ENCODE measurements around the gene NR1H4. TPM values are rescaled to one million over a fixed set of nuclear protein-coding genes. Genes with fewer than 3 reads are reported as not detected.

NR1H4 gene
- total RNA-seq, 2 donors from 2014 or later: not detected

GRCh38 chr12:100453951-100454350 lies 19.7 kb upstream of the NR1H4 start:
- Histone ChIP-seq H3K9me3 (no peaks in the 10 kb centered on the region), H3K4me3 (no peak overlapping the region), H3K27ac (no peak overlapping the region), H3K4me1 (replicated peaks) (no peaks in the 10 kb centered on the region), H3K36me3 (no peaks in the 10 kb centered on the region), H3K27me3 (replicated peaks; ENCODE audit: insufficient read depth) (no peaks in the 10 kb centered on the region)
- TF ChIP-seq POLR2A (IDR thresholded peaks at IDR 0.05) (no peak), CTCF (IDR thresholded peaks at IDR 0.05) (no peak), POLR2AphosphoS5 (IDR thresholded peaks at IDR 0.05) (no peak)
- intact Hi-C loops (cut with DNase I): no loop called here
- 49% methylated on average over 3 of the region's 3 CpGs for WGBS
- DNase-seq (ENCODE audit: low spot score): no peak

GRCh38 chr12:100455896-100456295 lies 17.8 kb upstream of the NR1H4 start:
- TF ChIP-seq POLR2AphosphoS5 (IDR thresholded peaks at IDR 0.05) (no peak), CTCF (IDR thresholded peaks at IDR 0.05) (no peak), POLR2A (IDR thresholded peaks at IDR 0.05) (no peak)
- H3K9me3 ChIP-seq: no peaks in the 10 kb centered on the region
- DNase-seq (ENCODE audit: low spot score): no peak
- H3K27ac ChIP-seq: no peak overlapping the region
- 80% methylated on average over 3 of the region's 3 CpGs for WGBS
- no peaks in the 10 kb centered on the region for H3K4me1 ChIP-seq (replicated peaks)
- intact Hi-C loops (cut with DNase I): no loop called here
- no peak overlapping the region for H3K4me3 ChIP-seq
- no peaks in the 10 kb centered on the region for H3K36me3 ChIP-seq
- no peaks in the 10 kb centered on the region for H3K27me3 ChIP-seq (replicated peaks; ENCODE audit: insufficient read depth)

DNA sequence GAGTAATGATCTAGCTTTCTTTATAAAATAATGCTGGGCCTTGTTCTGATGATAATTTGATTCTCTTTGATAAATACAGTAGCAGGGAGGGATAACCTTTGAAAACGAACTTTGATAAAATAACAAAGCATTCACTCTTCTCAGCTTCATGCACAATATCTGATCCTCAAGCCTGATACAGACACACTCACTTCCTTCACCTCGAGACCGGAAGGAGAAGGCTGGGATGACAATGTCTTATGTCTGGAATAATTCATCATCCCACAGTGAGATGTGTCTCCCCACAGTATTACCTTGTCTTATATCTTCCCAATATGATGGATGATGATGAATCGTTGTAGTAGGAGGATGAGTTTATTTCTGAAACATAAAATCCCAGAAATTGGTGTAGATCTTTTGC lies 15.5 kb upstream of the NR1H4 start:
- Histone ChIP-seq H3K36me3 (no peaks in the 10 kb centered on the region), H3K27me3 (replicated peaks; ENCODE audit: insufficient read depth) (no peaks in the 10 kb centered on the region), H3K4me1 (replicated peaks) (no peaks in the 10 kb centered on the region), H3K4me3 (no peak overlapping the region), H3K27ac (no peak overlapping the region), H3K9me3 (no peaks in the 10 kb centered on the region)
- intact Hi-C loops (cut with DNase I): no loop called here
- no peak for DNase-seq (ENCODE audit: low spot score)
- TF ChIP-seq CTCF (IDR thresholded peaks at IDR 0.05) (no peak), POLR2A (IDR thresholded peaks at IDR 0.05) (no peak), POLR2AphosphoS5 (IDR thresholded peaks at IDR 0.05) (no peak)
- WGBS: 81% methylated on average over 4 of the region's 4 CpGs

DNA sequence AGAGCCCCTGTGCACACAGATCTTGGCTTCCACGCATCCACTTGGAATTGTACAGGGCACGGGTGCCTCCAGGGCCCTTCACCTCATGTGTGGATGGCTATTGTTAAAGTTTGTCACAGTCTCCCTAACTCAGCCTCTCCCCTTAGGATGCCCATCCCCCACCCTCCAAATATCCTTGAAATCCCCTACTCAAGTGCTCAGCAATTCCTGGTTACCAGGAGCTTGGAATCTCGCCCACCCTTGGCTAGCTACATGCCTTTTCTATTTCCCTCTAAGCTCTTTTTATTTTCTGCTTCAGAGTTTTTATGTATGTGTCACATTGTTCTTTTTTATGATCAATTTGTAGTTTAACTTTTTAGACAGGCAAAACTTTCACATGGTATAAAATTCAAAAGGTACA lies 13.0 kb upstream of the NR1H4 start:
- Histone ChIP-seq H3K36me3 (no peaks in the 10 kb centered on the region), H3K4me3 (no peak overlapping the region), H3K27ac (no peak overlapping the region), H3K9me3 (no peaks in the 10 kb centered on the region), H3K27me3 (replicated peaks; ENCODE audit: insufficient read depth) (no peaks in the 10 kb centered on the region), H3K4me1 (replicated peaks) (no peaks in the 10 kb centered on the region)
- intact Hi-C loops (cut with DNase I): no loop called here
- 71% methylated on average over 3 of the region's 3 CpGs for WGBS
- DNase-seq (ENCODE audit: low spot score): no peak
- no peak for TF ChIP-seq POLR2A (IDR thresholded peaks at IDR 0.05)
- no peak for TF ChIP-seq CTCF (IDR thresholded peaks at IDR 0.05)
- TF ChIP-seq POLR2AphosphoS5 (IDR thresholded peaks at IDR 0.05): no peak

DNA sequence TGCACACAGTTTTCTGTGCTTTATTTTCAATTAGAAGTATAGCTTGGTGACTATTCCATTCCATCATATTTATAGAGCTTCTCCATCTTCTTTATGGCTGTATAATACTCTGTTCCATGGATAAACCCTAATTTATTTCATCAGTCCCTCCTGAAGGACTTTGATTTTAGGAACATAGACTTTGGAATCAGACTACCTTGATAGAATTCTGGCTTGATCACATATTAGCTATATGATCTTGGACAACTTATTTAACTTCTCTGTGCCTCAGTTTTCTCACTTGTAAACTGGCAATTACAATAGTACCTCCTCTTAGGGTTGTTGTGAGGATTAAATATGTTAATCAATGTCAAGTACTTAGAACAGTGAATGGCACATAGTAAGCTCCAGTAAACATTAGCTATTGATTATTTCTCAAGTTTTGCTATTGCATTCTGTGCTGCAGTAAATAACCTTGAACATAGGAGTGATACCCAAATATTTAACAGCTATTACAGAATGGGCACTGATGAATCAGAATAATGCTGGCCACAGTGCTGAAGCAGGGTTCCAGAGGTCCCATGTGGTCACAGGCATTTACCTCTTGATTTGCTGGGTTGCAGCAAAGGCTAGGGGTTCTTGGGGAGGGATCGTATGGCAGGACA lies 12.2 kb upstream of the NR1H4 start:
- no peaks in the 10 kb centered on the region for H3K36me3 ChIP-seq
- 86% methylated on average over 1 of the region's 1 CpG for WGBS
- H3K4me3 ChIP-seq: no peak overlapping the region
- H3K27me3 ChIP-seq (replicated peaks; ENCODE audit: insufficient read depth): no peaks in the 10 kb centered on the region
- no peak overlapping the region for H3K27ac ChIP-seq
- H3K4me1 ChIP-seq (replicated peaks): no peaks in the 10 kb centered on the region
- DNase-seq (ENCODE audit: low spot score): no peak
- TF ChIP-seq POLR2AphosphoS5 (IDR thresholded peaks at IDR 0.05) (no peak), POLR2A (IDR thresholded peaks at IDR 0.05) (no peak), CTCF (IDR thresholded peaks at IDR 0.05) (no peak)
- H3K9me3 ChIP-seq: no peaks in the 10 kb centered on the region
- intact Hi-C loops (cut with DNase I): no loop called here

All from prostate gland (tissue), 2 donors.